IPS-18a (cell line): Measurements from ENCODE around the gene OLFM2.

Experiments used
- H3K27ac ChIP-seq: one replicate; pipeline ENCODE4 v1.5.1; 2013; ENCODE audit warnings: low read length
- H3K27me3 ChIP-seq: one replicate; pipeline ENCODE4 v1.6.1; 2013; ENCODE audit warnings: mild to moderate bottlenecking, low read length; ENCODE audit not compliant: control insufficient read depth, insufficient read depth
- H3K36me3 ChIP-seq: one replicate; pipeline ENCODE4 v1.6.1; 2013; ENCODE audit warnings: low read depth, low read length; ENCODE audit not compliant: control insufficient read depth
- H3K4me1 ChIP-seq: one replicate; pipeline ENCODE4 v1.6.1; 2013; ENCODE audit warnings: low read depth, low read length; ENCODE audit not compliant: control insufficient read depth
- H3K4me3 ChIP-seq: one replicate; pipeline ENCODE4 v1.5.1; 2013; ENCODE audit warnings: low read length
- H3K9ac ChIP-seq: one replicate; pipeline ENCODE4 v1.6.1; 2013; ENCODE audit warnings: mild to moderate bottlenecking, low read length, moderate library complexity
- H3K9me3 ChIP-seq: one replicate; pipeline ENCODE4 v1.6.1; 2013; ENCODE audit warnings: low read depth, low read length; ENCODE audit not compliant: control insufficient read depth

Gene OLFM2

DNA sequence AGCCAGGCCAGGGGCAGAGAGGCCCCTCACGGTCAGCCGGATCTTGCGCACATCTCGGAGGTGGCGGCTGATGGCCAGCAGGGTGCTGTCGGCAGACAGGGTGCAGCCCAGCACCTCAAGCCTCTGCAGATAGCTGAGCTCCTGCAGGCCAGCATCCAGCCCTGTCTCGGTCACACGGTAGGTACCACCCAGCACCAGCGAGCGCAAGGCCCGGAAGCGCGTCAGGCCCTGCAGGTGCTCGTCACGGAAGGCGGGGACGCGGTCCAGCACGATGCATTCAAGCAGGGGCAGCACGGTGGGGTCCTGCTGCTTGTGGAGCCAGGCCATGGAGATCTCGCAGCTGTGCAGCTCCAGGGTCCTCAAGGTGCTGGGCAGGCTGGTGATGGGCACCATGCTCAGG lies 125.2 kb downstream of the OLFM2 start:
- no peak overlapping the region for H3K27ac ChIP-seq
- H3K9ac ChIP-seq, result no peak overlapping the region
- H3K4me1 ChIP-seq, result no peaks in the 10 kb centered on the region
- H3K4me3 ChIP-seq, result no peak overlapping the region
- no peaks in the 10 kb centered on the region for H3K27me3 ChIP-seq
- no peaks in the 10 kb centered on the region for H3K9me3 ChIP-seq
- H3K36me3 ChIP-seq, result peaks cover 34% of the 10 kb centered on the region

GRCh38 chr19:9808855-9809824 lies 127.2 kb downstream of the OLFM2 start:
- Histone ChIP-seq H3K27me3 (no peaks in the 10 kb centered on the region), H3K4me3 (no peak overlapping the region), H3K36me3 (peaks cover 34% of the 10 kb centered on the region), H3K27ac (no peak overlapping the region), H3K9ac (no peak overlapping the region), H3K4me1 (no peaks in the 10 kb centered on the region), H3K9me3 (no peaks in the 10 kb centered on the region)

DNA sequence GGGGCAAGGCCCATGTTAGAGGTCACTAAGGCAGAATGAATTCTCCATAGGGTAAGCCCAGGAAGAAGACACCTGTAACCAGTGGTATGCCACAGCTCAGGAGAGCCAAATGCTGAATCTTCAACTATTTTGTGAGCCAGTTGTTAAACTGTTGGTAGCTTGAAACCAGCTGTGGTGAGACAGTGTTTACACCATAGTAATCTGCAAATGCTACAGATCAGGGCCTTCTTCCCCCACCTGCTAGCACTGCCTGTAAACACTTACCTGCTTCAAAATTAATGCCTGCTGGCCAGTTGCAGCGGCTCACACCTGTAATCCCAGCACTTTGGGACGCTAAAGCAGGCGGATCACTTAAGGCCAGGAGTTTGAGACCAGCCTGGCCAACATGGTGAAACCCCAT lies 129.5 kb downstream of the OLFM2 start:
- Histone ChIP-seq H3K4me3 (no peak overlapping the region), H3K9me3 (no peaks in the 10 kb centered on the region), H3K9ac (no peak overlapping the region), H3K4me1 (no peaks in the 10 kb centered on the region), H3K36me3 (peaks cover 30% of the 10 kb centered on the region), H3K27ac (no peak overlapping the region), H3K27me3 (no peaks in the 10 kb centered on the region)
